ENCODE data around the gene COL9A3.

Gene COL9A3

DNA sequence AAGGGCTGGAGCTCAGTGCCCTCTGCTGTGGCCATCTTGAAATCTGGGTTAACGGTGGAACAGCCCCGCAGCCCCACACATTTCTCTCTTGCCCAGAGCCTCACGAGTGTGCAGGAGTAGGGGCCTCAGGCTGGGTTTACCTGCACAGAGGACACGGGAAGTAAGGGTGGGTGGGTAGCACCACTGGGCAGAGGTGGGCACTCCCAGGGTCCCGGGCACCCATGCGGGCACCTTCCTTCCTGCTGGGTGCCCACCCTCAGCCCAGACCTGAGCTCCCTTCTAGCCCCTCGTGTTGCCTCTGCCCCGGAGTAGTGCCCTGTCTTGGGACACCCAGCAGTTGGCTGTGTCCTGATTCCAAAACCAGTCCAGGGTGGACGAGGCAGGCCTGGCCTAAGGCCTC is 11.2 kb downstream of the COL9A3 start:
- DNase-seq (ENCODE audit: low spot score), result no peak
- TF ChIP-seq, protein P1, sequence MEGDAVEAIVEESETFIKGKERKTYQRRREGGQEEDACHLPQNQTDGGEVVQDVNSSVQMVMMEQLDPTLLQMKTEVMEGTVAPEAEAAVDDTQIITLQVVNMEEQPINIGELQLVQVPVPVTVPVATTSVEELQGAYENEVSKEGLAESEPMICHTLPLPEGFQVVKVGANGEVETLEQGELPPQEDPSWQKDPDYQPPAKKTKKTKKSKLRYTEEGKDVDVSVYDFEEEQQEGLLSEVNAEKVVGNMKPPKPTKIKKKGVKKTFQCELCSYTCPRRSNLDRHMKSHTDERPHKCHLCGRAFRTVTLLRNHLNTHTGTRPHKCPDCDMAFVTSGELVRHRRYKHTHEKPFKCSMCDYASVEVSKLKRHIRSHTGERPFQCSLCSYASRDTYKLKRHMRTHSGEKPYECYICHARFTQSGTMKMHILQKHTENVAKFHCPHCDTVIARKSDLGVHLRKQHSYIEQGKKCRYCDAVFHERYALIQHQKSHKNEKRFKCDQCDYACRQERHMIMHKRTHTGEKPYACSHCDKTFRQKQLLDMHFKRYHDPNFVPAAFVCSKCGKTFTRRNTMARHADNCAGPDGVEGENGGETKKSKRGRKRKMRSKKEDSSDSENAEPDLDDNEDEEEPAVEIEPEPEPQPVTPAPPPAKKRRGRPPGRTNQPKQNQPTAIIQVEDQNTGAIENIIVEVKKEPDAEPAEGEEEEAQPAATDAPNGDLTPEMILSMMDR (IDR thresholded peaks at IDR 0.05; ENCODE audit: extremely low read depth, missing control alignments), result no peak

DNA sequence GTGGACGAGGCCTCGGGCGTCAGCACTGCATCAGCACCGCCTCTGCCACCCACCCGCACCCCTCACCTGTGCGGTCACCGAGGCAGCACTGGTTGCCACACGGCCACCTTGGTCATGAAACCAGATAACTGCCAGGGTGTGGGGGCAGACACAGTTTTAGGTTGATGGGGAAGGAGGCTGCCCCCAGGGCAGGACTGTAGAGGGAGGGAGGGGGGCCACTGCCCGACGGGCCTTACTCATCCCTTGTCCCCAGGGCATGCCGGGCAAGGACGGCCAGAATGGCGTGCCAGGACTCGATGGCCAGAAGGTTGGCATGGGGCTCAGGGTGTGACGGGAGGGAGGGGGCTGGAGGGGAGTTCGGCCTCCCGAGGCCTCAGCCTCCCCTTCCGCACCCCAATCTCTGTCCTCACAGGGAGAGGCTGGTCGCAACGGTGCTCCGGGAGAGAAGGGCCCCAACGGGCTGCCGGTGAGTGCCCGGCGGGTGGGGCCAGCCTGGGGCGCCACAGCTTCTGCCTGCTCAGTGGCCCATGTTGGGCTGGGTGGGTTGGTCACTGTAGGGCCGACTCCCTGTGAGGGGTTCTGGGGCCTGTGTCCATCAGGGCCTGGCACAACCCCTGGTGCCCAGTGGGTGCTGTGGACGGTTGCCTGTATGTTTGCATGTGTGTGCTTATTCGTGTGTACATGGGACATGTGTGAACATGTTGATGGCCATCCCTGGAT is 11.8 kb downstream of the COL9A3 start:
- TF ChIP-seq, protein P1 (IDR thresholded peaks at IDR 0.05; ENCODE audit: extremely low read depth, missing control alignments), result no peak
- peak; percentile 11 for DNase-seq (ENCODE audit: low spot score)

DNA sequence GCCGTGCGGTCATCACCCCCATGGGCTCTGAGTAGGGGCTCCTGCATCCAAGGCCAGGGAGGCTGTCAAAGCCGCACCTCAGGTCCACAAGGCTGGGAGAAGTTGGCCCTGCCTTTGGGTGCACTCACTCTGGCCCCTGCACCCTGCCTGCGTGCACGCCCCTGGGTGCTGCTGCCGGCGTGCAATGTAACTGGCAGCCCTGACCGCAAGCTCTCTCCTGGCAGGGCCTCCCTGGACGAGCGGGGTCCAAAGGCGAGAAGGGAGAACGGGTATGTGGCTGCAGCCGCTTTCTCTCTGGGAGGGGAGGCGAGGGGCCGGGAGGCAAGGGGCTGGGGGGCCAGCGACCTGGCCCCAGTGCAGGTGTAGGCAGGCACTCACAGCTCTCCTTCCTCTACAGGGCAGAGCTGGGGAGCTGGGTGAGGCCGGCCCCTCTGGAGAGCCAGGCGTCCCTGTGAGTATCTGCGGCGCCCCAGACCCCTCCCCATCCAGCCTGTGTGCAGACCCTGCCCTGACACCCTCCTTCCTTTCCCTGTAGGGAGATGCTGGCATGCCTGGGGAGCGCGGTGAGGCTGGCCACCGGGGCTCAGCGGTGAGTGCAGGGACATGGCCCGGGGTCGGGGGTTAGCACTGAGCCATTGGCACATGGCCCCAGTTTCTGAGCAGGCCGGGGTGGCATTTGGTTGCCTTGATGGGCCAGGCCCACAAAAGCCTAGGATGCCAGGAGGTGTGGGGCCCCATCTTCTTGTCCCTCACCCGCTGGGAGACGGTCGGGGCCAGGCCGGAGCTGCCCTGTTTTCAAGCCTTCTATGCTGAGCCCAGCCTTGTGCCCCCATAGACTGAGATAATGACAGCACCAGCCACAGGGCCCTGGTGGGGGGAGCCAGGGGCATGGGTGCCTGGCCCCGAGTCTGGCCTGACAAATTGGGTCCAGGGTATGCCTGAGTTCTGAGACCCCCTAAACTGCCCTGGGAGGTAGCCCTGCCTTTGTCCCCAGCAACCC is 12.7 kb downstream of the COL9A3 start:
- TF ChIP-seq, protein P1 (IDR thresholded peaks at IDR 0.05; ENCODE audit: extremely low read depth, missing control alignments), result no peak
- no peak for DNase-seq (ENCODE audit: low spot score)

DNA sequence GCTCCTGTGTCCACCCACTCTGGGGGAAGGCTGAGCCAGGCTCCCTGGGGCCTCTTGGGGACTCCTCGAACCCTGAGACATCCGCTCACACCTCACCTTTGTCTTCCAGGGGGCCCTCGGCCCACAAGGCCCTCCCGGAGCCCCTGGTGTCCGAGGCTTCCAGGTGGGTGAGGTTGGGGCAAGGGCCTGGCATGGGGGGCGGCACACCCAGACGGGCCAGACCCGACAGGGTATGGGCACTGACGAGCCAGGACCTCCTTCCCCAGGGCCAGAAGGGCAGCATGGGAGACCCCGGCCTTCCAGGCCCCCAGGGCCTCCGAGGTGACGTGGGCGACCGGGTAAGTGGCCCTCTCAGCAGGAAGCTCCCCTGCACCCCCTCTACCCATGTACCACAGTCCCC is 13.4 kb downstream of the COL9A3 start:
- TF ChIP-seq, protein P1 (IDR thresholded peaks at IDR 0.05; ENCODE audit: extremely low read depth, missing control alignments), result no peak
- DNase-seq (ENCODE audit: low spot score), result peak; percentile 16

DNA sequence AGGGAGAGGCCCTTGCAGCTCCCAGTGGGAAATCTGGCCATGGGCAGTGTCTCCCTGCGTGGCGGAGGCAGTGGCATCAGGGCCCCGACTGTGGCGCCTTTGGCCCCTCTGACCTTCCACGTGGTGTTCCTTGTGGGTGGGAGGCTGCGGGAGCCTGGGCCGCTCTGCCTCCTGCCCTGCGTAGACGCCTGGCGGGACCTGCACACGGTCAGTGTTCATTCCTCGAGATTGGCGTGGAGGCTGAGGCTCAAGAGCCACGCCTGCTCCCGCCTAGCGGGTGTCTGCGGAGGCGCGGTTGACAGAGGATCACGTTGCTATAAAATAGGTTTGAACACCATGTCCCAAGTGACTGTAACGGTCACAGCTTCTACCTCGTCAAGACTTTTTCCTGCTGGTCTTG is 14.0 kb downstream of the COL9A3 start:
- DNase-seq (ENCODE audit: low spot score), result no peak
- TF ChIP-seq, protein P1 (IDR thresholded peaks at IDR 0.05; ENCODE audit: extremely low read depth, missing control alignments), result no peak

DNA sequence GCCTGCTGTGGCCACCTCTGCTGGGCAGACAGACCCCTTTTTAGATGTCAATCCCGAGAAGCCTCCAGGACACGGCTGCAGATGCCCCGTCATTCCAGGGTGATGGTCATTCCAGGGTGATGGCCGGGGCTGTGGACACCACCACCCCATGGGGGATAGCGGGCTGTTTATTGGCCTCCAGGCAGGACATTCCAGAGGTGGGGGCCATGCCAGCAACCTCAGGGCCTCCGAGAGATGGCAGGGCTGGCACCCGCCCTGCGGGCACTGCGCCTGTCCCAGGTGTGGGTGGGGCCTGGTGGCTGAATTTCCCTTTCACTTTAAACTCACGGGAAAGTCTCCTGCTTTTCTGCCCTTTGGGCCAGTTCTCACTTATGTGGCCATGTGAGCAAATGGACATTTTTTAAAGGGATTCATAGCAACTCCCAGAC is 14.5 kb downstream of the COL9A3 start:
- TF ChIP-seq, protein P1 (IDR thresholded peaks at IDR 0.05; ENCODE audit: extremely low read depth, missing control alignments), result no peak
- no peak for DNase-seq (ENCODE audit: low spot score)

DNA sequence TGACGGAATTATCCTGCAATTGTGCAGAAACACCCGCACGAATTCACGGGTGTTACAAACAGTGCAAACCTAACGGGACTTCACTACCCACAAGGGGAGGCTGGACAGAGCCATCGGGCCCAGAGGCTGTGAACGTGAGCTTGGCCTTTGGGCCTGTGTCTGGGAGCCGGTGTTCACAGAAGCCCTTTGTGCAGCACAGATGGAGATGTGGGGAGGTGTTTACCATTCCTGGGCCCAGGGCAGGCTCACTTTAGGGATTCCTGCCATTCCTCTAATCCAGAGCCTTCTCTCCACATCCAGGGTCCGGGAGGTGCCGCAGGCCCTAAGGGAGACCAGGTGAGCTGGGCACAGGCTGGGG is 15.0 kb downstream of the COL9A3 start:
- TF ChIP-seq, protein P1 (IDR thresholded peaks at IDR 0.05; ENCODE audit: extremely low read depth, missing control alignments), result no peak
- DNase-seq (ENCODE audit: low spot score), result no peak
